HEK293 (cell line): ENCODE data around the gene OLIG2.

Experiments used
- HIC1 ChIP-seq: fragments of 450-650 bp; formaldehyde crosslinking; IDR thresholded peaks from 2 replicates; pipeline ENCODE4 v1.5.1; 2016; ENCODE audit warnings: missing biosample characterization, missing genetic modification characterization
- HOXD13 ChIP-seq: sonication (generic); formaldehyde crosslinking; IDR thresholded peaks from 2 replicates; pipeline ENCODE4 v1.8.0; 2022; ENCODE audit warnings: missing genetic modification reagents, borderline replicate concordance
- MZF1 ChIP-seq: fragments of 450-650 bp; formaldehyde crosslinking; IDR thresholded peaks from 2 replicates; pipeline ENCODE4 v1.5.1; 2017; ENCODE audit warnings: missing biosample characterization, missing genetic modification characterization, borderline replicate concordance
- OVOL3 ChIP-seq: fragments of 450-650 bp; formaldehyde crosslinking; IDR thresholded peaks from 2 replicates; pipeline ENCODE4 v1.5.1; 2016; ENCODE audit warnings: missing biosample characterization, missing genetic modification characterization
- REPIN1 ChIP-seq: fragments of 450-650 bp; formaldehyde crosslinking; IDR thresholded peaks from 2 replicates; pipeline ENCODE4 v1.5.1; 2017; ENCODE audit warnings: missing biosample characterization, missing genetic modification characterization, low read depth
- ZBTB17 ChIP-seq: fragments of 450-650 bp; formaldehyde crosslinking; IDR thresholded peaks from 2 replicates; pipeline ENCODE4 v1.5.1; 2016; ENCODE audit warnings: missing biosample characterization, missing genetic modification characterization
- ZBTB48 ChIP-seq: fragments of 450-650 bp; formaldehyde crosslinking; IDR thresholded peaks from 2 replicates; pipeline ENCODE4 v1.5.1; 2016; ENCODE audit warnings: missing biosample characterization, missing genetic modification characterization
- ZBTB7A ChIP-seq: fragments of 450-650 bp; formaldehyde crosslinking; IDR thresholded peaks from 2 replicates; pipeline ENCODE4 v1.5.1; 2016; ENCODE audit warnings: low read depth, missing biosample characterization, missing genetic modification characterization
- ZFP3 ChIP-seq: fragments of 450-650 bp; formaldehyde crosslinking; IDR thresholded peaks from 2 replicates; pipeline ENCODE4 v1.5.1; 2016; ENCODE audit warnings: low read depth, missing biosample characterization, missing genetic modification characterization
- ZIC2 ChIP-seq: fragments of 450-650 bp; formaldehyde crosslinking; IDR thresholded peaks from 2 replicates; pipeline ENCODE4 v1.5.1; 2016; ENCODE audit warnings: missing biosample characterization, missing genetic modification characterization
- ZNF133 ChIP-seq: fragments of 450-650 bp; formaldehyde crosslinking; IDR thresholded peaks from 2 replicates; pipeline ENCODE4 v1.5.1; 2016; ENCODE audit warnings: missing biosample characterization, missing genetic modification characterization
- ZNF138 ChIP-seq: fragments of 450-650 bp; formaldehyde crosslinking; IDR thresholded peaks from 2 replicates; pipeline ENCODE4 v1.5.1; 2016; ENCODE audit warnings: missing biosample characterization, missing genetic modification characterization, borderline replicate concordance
- ZNF140 ChIP-seq: fragments of 450-650 bp; formaldehyde crosslinking; IDR thresholded peaks from 2 replicates; pipeline ENCODE4 v1.5.1; 2016; ENCODE audit warnings: missing biosample characterization, missing genetic modification characterization
- ZNF202 ChIP-seq: fragments of 450-650 bp; formaldehyde crosslinking; IDR thresholded peaks from 2 replicates; pipeline ENCODE4 v1.5.1; 2016; ENCODE audit warnings: missing biosample characterization, missing genetic modification characterization, borderline replicate concordance
- ZNF223 ChIP-seq: fragments of 450-650 bp; formaldehyde crosslinking; IDR thresholded peaks from 2 replicates; pipeline ENCODE4 v1.5.1; 2016; ENCODE audit warnings: missing biosample characterization, missing genetic modification characterization
- ZNF366 ChIP-seq: fragments of 450-650 bp; formaldehyde crosslinking; conservative IDR thresholded peaks from 2 replicates; pipeline ENCODE4 v1.5.1; 2016; ENCODE audit warnings: missing biosample characterization, missing genetic modification characterization
- ZNF510 ChIP-seq: fragments of 450-650 bp; formaldehyde crosslinking; IDR thresholded peaks from 2 replicates; pipeline ENCODE4 v1.5.1; 2018; ENCODE audit warnings: mild to moderate bottlenecking, missing genetic modification characterization, missing biosample characterization; ENCODE audit not compliant: insufficient replicate concordance
- ZNF544 ChIP-seq: fragments of 450-650 bp; formaldehyde crosslinking; IDR thresholded peaks from 2 replicates; pipeline ENCODE4 v1.5.0; 2017; ENCODE audit warnings: missing biosample characterization, missing genetic modification characterization
- ZNF555 ChIP-seq: fragments of 450-650 bp; formaldehyde crosslinking; conservative IDR thresholded peaks from 2 replicates; pipeline ENCODE4 v1.5.1; 2017; ENCODE audit warnings: missing biosample characterization, mild to moderate bottlenecking, missing genetic modification characterization, inconsistent platforms
- ZNF561 ChIP-seq: fragments of 450-650 bp; IDR thresholded peaks from 2 replicates; pipeline ENCODE4 v1.5.1; 2018; ENCODE audit warnings: missing biosample characterization, missing genetic modification characterization, borderline replicate concordance
- ZNF600 ChIP-seq: fragments of 450-650 bp; formaldehyde crosslinking; IDR thresholded peaks from 2 replicates; pipeline ENCODE4 v1.5.1; 2016; ENCODE audit warnings: missing biosample characterization, missing genetic modification characterization
- ZNF626 ChIP-seq: fragments of 450-650 bp; sonication (Bioruptor Pico); formaldehyde crosslinking; IDR thresholded peaks from 2 replicates; pipeline ENCODE4 v1.5.1; 2018; ENCODE audit warnings: missing biosample characterization, missing genetic modification characterization, inconsistent platforms
- ZNF645 ChIP-seq: fragments of 450-650 bp; formaldehyde crosslinking; IDR thresholded peaks from 2 replicates; pipeline ENCODE4; 2016; ENCODE audit warnings: missing biosample characterization, missing genetic modification characterization
- ZNF658 ChIP-seq: fragments of 450-650 bp; formaldehyde crosslinking; IDR thresholded peaks from 2 replicates; pipeline ENCODE4; 2016; ENCODE audit warnings: missing biosample characterization, missing genetic modification characterization
- ZNF660 ChIP-seq: fragments of 450-650 bp; IDR thresholded peaks from 2 replicates; pipeline ENCODE4 v1.5.1; 2018; ENCODE audit warnings: missing biosample characterization, mild to moderate bottlenecking, missing genetic modification characterization
- ZNF670 ChIP-seq: fragments of 450-650 bp; formaldehyde crosslinking; IDR thresholded peaks from 2 replicates; pipeline ENCODE4 v1.5.1; 2016; ENCODE audit warnings: missing biosample characterization, missing genetic modification characterization, low read depth
- ZNF701 ChIP-seq: fragments of 450-650 bp; formaldehyde crosslinking; IDR thresholded peaks from 2 replicates; pipeline ENCODE4 v1.5.1; 2016; ENCODE audit warnings: missing biosample characterization, missing genetic modification characterization
- ZNF747 ChIP-seq: fragments of 450-650 bp; formaldehyde crosslinking; IDR thresholded peaks from 2 replicates; pipeline ENCODE4 v1.5.1; 2016; ENCODE audit warnings: missing biosample characterization, missing genetic modification characterization
- TF ChIP-seq, protein P1 (sequence below): fragments of 450-650 bp; formaldehyde crosslinking; IDR thresholded peaks from 2 replicates; pipeline ENCODE4 v1.5.1; 2016; ENCODE audit warnings: missing biosample characterization, missing genetic modification characterization
- TF ChIP-seq, protein P2 (sequence below): IDR thresholded peaks from 2 replicates; pipeline ENCODE4 v1.6.1; 2011; ENCODE audit warnings: mild to moderate bottlenecking, low read depth, low read length, borderline replicate concordance
- TF ChIP-seq, protein P3 (sequence below): fragments of 450-650 bp; formaldehyde crosslinking; conservative IDR thresholded peaks from 2 replicates; pipeline ENCODE4 v1.5.1; 2016; ENCODE audit warnings: low read depth, missing biosample characterization, missing genetic modification characterization

OLIG2 gene

GRCh38 chr21:33025489-33026442 is at the start of gene OLIG2 (continued):
- peak; percentile 53; the same call in 1 of the 2 replicates for TF ChIP-seq ZNF660 (tag by site-specific recombination)
- TF ChIP-seq ZNF544 (tag by site-specific recombination): no peak
- no peak for TF ChIP-seq ZNF670 (tag by site-specific recombination)
- TF ChIP-seq MZF1 (tag by site-specific recombination): no peak
- no peak for TF ChIP-seq ZNF645 (tag by site-specific recombination)
- TF ChIP-seq ZNF202 (tag by site-specific recombination): no peak
- no peak for TF ChIP-seq ZNF555
- TF ChIP-seq ZIC2 (tag by site-specific recombination): peak; percentile 45; the same call in 1 of the 2 replicates
- no peak for TF ChIP-seq HOXD13 (CRISPR knock-in tag)
- TF ChIP-seq, protein P1, sequence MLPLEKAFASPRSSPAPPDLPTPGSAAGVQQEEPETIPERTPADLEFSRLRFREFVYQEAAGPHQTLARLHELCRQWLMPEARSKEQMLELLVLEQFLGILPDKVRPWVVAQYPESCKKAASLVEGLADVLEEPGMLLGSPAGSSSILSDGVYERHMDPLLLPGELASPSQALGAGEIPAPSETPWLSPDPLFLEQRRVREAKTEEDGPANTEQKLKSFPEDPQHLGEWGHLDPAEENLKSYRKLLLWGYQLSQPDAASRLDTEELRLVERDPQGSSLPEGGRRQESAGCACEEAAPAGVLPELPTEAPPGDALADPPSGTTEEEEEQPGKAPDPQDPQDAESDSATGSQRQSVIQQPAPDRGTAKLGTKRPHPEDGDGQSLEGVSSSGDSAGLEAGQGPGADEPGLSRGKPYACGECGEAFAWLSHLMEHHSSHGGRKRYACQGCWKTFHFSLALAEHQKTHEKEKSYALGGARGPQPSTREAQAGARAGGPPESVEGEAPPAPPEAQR (tag by site-specific recombination): no peak
- peak; percentile 87 for TF ChIP-seq ZNF600 (tag by site-specific recombination)
- peak; percentile 28; the same call in 1 of the 2 replicates for TF ChIP-seq ZNF561 (tag by site-specific recombination)
- TF ChIP-seq, protein P2, sequence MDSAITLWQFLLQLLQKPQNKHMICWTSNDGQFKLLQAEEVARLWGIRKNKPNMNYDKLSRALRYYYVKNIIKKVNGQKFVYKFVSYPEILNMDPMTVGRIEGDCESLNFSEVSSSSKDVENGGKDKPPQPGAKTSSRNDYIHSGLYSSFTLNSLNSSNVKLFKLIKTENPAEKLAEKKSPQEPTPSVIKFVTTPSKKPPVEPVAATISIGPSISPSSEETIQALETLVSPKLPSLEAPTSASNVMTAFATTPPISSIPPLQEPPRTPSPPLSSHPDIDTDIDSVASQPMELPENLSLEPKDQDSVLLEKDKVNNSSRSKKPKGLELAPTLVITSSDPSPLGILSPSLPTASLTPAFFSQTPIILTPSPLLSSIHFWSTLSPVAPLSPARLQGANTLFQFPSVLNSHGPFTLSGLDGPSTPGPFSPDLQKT: no peak
- no peak for TF ChIP-seq ZNF133 (tag by site-specific recombination)
- peak; percentile 99 for TF ChIP-seq ZBTB48 (tag by site-specific recombination)
- TF ChIP-seq ZBTB7A (tag by site-specific recombination): no peak
- no peak for TF ChIP-seq REPIN1 (tag by site-specific recombination)
- TF ChIP-seq ZNF747 (tag by site-specific recombination): no peak
- peak; percentile 98 for TF ChIP-seq ZNF366 (tag by site-specific recombination)
- no peak for TF ChIP-seq ZNF626 (tag by site-specific recombination)
- TF ChIP-seq ZNF701 (tag by site-specific recombination): no peak
- TF ChIP-seq ZNF658 (tag by site-specific recombination): no peak
- TF ChIP-seq, protein P3, sequence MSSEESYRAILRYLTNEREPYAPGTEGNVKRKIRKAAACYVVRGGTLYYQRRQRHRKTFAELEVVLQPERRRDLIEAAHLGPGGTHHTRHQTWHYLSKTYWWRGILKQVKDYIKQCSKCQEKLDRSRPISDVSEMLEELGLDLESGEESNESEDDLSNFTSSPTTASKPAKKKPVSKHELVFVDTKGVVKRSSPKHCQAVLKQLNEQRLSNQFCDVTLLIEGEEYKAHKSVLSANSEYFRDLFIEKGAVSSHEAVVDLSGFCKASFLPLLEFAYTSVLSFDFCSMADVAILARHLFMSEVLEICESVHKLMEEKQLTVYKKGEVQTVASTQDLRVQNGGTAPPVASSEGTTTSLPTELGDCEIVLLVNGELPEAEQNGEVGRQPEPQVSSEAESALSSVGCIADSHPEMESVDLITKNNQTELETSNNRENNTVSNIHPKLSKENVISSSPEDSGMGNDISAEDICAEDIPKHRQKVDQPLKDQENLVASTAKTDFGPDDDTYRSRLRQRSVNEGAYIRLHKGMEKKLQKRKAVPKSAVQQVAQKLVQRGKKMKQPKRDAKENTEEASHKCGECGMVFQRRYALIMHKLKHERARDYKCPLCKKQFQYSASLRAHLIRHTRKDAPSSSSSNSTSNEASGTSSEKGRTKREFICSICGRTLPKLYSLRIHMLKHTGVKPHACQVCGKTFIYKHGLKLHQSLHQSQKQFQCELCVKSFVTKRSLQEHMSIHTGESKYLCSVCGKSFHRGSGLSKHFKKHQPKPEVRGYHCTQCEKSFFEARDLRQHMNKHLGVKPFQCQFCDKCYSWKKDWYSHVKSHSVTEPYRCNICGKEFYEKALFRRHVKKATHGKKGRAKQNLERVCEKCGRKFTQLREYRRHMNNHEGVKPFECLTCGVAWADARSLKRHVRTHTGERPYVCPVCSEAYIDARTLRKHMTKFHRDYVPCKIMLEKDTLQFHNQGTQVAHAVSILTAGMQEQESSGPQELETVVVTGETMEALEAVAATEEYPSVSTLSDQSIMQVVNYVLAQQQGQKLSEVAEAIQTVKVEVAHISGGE: no peak
- no peak for TF ChIP-seq ZNF138 (tag by site-specific recombination)
- TF ChIP-seq ZNF223 (tag by site-specific recombination): no peak
- no peak for TF ChIP-seq OVOL3 (tag by site-specific recombination)
- no peak for TF ChIP-seq ZNF510 (tag by site-specific recombination)
- peak; percentile 100 for TF ChIP-seq ZNF140 (tag by site-specific recombination)
- TF ChIP-seq ZFP3 (tag by site-specific recombination): no peak
- TF ChIP-seq HIC1 (tag by site-specific recombination): no peak
- TF ChIP-seq ZBTB17 (tag by site-specific recombination): peak; percentile 85
